Caco-2 (cell line): ENCODE data around the gene NAA35. TPM values are rescaled to one million over a fixed set of nuclear protein-coding genes. Genes with fewer than 3 reads are reported as not detected.

Source experiments
- BruUV-seq: library from RNA; stranded (reverse); fragments of 400-500 nt; replicated peaks from 2 replicates; lab custom pipeline; 2021; lab: Mats Ljungman, UMichigan
- CTCF ChIA-PET: fragments of 300-600 bp; sonication (Branson Sonifier 250); formaldehyde crosslinking; loops from one replicate; lab custom pipeline; 2022; ENCODE audit warnings: antibody characterized with exemption; lab: Charles Lee
- POLR2A ChIA-PET: fragments of 300-600 bp; sonication (Branson Sonifier 250); formaldehyde crosslinking; loops from one replicate; lab custom pipeline; 2022; ENCODE audit warnings: antibody characterized with exemption; lab: Charles Lee
- DNase-seq, 2 experiments: peaks; one replicate each; pipeline versions ENCODE4 v3.0.0 to v3.0.0-alpha.2; 2020 to 2022
- H3K27me3 ChIP-seq: replicated peaks from 2 replicates; pipeline ENCODE4 v1.6.0; 2011; ENCODE audit warnings: low read length; ENCODE audit not compliant: control insufficient read depth, insufficient read depth
- H3K36me3 ChIP-seq: 2 replicates; pipeline ENCODE4 v1.5.1; 2011; ENCODE audit warnings: low read length; ENCODE audit not compliant: control insufficient read depth, insufficient read depth
- H3K4me1 ChIP-seq: fragments of 250-450 bp; sonication (Bioruptor Pico); 2 replicates; pipeline ENCODE4 v1.5.1; 2020; ENCODE audit warnings: mild to moderate bottlenecking
- H3K4me3 ChIP-seq: 2 replicates; pipeline ENCODE4 v1.5.1; 2011; ENCODE audit warnings: low read depth, mild to moderate bottlenecking, control low read depth, low read length
- H3K9me3 ChIP-seq: fragments of 250-450 bp; sonication (Bioruptor Pico); 2 replicates; pipeline ENCODE4 v1.5.1; 2020; ENCODE audit warnings: mild to moderate bottlenecking, moderate library complexity
- H3K27ac Mint-ChIP-seq: one replicate; pipeline ENCODE4 v1.8.0; 2022; ENCODE audit warnings: mixed read lengths; ENCODE audit not compliant: unreplicated experiment
- H3K27me3 Mint-ChIP-seq: one replicate; pipeline ENCODE4 v1.8.0; 2022; ENCODE audit warnings: mixed read lengths; ENCODE audit not compliant: insufficient read depth, unreplicated experiment
- H3K36me3 Mint-ChIP-seq: one replicate; pipeline ENCODE4 v1.8.0; 2022; ENCODE audit warnings: mild to moderate bottlenecking, mixed read lengths; ENCODE audit not compliant: insufficient read depth, unreplicated experiment
- H3K4me1 Mint-ChIP-seq: one replicate; pipeline ENCODE4 v1.8.0; 2022; ENCODE audit warnings: low read depth, mixed read lengths; ENCODE audit not compliant: unreplicated experiment
- H3K4me3 Mint-ChIP-seq: one replicate; pipeline ENCODE4 v1.8.0; 2022; ENCODE audit warnings: mild to moderate bottlenecking, moderate library complexity, mixed read lengths; ENCODE audit not compliant: unreplicated experiment
- H3K9me3 Mint-ChIP-seq: one replicate; pipeline ENCODE4 v1.8.0; 2022; ENCODE audit warnings: mixed read lengths; ENCODE audit not compliant: unreplicated experiment
- CTCF ChIP-seq, 2 experiments: fragments of 200-600 bp in 1 of 2; IDR thresholded peaks; 1 replicate in 1 of 2; 2 replicates in 1 of 2; pipeline versions ENCODE4 v1.5.1 to v1.8.0; 2011 to 2022; ENCODE audit warnings: antibody characterized with exemption in 1 of 2, control low read depth in 1 of 2, inconsistent platforms in 1 of 2, low read depth in 1 of 2, low read length in 1 of 2, mild to moderate bottlenecking in 1 of 2, moderate library complexity in 1 of 2; ENCODE audit not compliant: insufficient read depth in 1 of 2, severe bottlenecking in 1 of 2, unreplicated experiment in 1 of 2
- intact Hi-C: fragments of 100-400 bp; cut with micrococcal nuclease; formaldehyde crosslinking; loops from one replicate; pipeline ENCODE4 v1.10.0; 2022; ENCODE audit not compliant: unreplicated experiment
- total RNA-seq: library from RNA; stranded (reverse); gene quantifications from 2 replicates; pipeline ENCODE4 v1.2.3, GENCODE V29; 2022

The NAA35 gene
- total RNA-seq, 1 experiment from 2014 or later: 24.1 TPM

- Mint-ChIP-seq H3K27ac (no peak overlapping the region), H3K36me3 (peaks cover 6% of the 10 kb centered on the region), H3K4me1 (no peaks in the 10 kb centered on the region), H3K27me3 (no peaks in the 10 kb centered on the region), H3K9me3 (no peaks in the 10 kb centered on the region), H3K4me3 (no peak overlapping the region)
- no TSS peak for BruUV-seq
- no peak for DNase-seq
- Histone ChIP-seq H3K27me3 (no peaks in the 10 kb centered on the region), H3K4me1 (no peaks in the 10 kb centered on the region), H3K36me3 (no peaks in the 10 kb centered on the region), H3K4me3 (no peak overlapping the region), H3K9me3 (no peaks in the 10 kb centered on the region)
- CTCF ChIA-PET: no interaction called here
- POLR2A ChIA-PET: no interaction called here
- intact Hi-C loops: no loop called here
- TF ChIP-seq CTCF (IDR thresholded peaks at IDR 0.05; ENCODE audit: insufficient read depth in 1 of 2, low read depth in 1 of 2, low read length in 1 of 2, severe bottlenecking in 1 of 2, unreplicated experiment in 1 of 2): no peak
Measured at GRCh38 chr9:86054695-86055094, 113.7 kb downstream of the NAA35 start.

- H3K27me3 Mint-ChIP-seq: no peaks in the 10 kb centered on the region
- Histone ChIP-seq H3K4me3 (no peak overlapping the region), H3K36me3 (no peaks in the 10 kb centered on the region), H3K9me3 (no peaks in the 10 kb centered on the region), H3K27me3 (no peaks in the 10 kb centered on the region), H3K4me1 (no peaks in the 10 kb centered on the region)
- CTCF ChIA-PET: no interaction called here
- DNase-seq: no peak
- BruUV-seq: no TSS peak
- no peak overlapping the region for H3K4me3 Mint-ChIP-seq
- TF ChIP-seq CTCF (IDR thresholded peaks at IDR 0.05; ENCODE audit: insufficient read depth in 1 of 2, low read depth in 1 of 2, low read length in 1 of 2, severe bottlenecking in 1 of 2, unreplicated experiment in 1 of 2): no peak
- H3K36me3 Mint-ChIP-seq: peaks cover 6% of the 10 kb centered on the region
- POLR2A ChIA-PET: no interaction called here
- intact Hi-C loops: no loop called here
- H3K27ac Mint-ChIP-seq: no peak overlapping the region
- no peaks in the 10 kb centered on the region for H3K4me1 Mint-ChIP-seq
- no peaks in the 10 kb centered on the region for H3K9me3 Mint-ChIP-seq
Measured at GRCh38 chr9:86057491-86057890, 116.5 kb downstream of the NAA35 start.

- H3K4me3 ChIP-seq: no peak overlapping the region
- H3K4me3 Mint-ChIP-seq: no peak overlapping the region
- intact Hi-C loops: no loop called here
- no peaks in the 10 kb centered on the region for H3K9me3 ChIP-seq
- peaks cover 6% of the 10 kb centered on the region for H3K36me3 Mint-ChIP-seq
- H3K27me3 Mint-ChIP-seq: no peaks in the 10 kb centered on the region
- H3K27ac Mint-ChIP-seq: no peak overlapping the region
- no peaks in the 10 kb centered on the region for H3K9me3 Mint-ChIP-seq
- ChIA-PET POLR2A (no interaction called here), CTCF (interaction anchor here (0.6 kb wide), 1 partner anchor 21 kb away, joined by 3 read pairs; no protein-coding TSS in a partner anchor)
- H3K27me3 ChIP-seq: no peaks in the 10 kb centered on the region
- H3K4me1 ChIP-seq: no peaks in the 10 kb centered on the region
- TF ChIP-seq CTCF (IDR thresholded peaks at IDR 0.05; ENCODE audit: insufficient read depth in 1 of 2, low read depth in 1 of 2, low read length in 1 of 2, severe bottlenecking in 1 of 2, unreplicated experiment in 1 of 2): no peak
- no peaks in the 10 kb centered on the region for H3K36me3 ChIP-seq
- DNase-seq: no peak
- H3K4me1 Mint-ChIP-seq: no peaks in the 10 kb centered on the region
- BruUV-seq: no TSS peak
Measured at GRCh38 chr9:86061972-86062739, 121.2 kb downstream of the NAA35 start.
